ENCODE data around the gene SMIM14. TPM values are rescaled to one million over a fixed set of nuclear protein-coding genes. Genes with fewer than 3 reads are reported as not detected.

SMIM14 gene
- total and polyA plus RNA-seq, 2 experiments from 2014 or later: 98.6 to 124 TPM

DNA sequence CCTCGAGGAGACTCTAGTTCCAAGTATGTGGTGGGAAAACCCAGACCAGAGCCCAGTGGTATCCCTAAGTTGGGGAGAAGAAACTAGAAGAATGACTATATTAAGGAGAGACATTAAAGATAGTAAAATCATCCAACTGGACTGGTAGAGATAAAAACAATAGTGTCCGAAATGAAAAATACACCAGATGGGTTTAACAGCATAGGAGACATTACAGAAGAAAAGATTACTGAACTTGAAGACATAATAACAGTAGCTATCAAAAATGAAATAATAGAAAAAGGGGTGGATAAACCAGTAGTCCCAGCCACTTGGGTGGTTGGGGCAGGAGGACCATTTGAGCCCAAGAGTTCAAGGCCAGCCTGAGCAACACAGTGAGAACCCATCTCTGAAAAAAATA lies 31.9 kb downstream of the SMIM14 start:
- DNase-seq (ENCODE audit: low spot score): no peak
- H2AFZ ChIP-seq: no peak overlapping the region
- no peak overlapping the region for H3K4me2 ChIP-seq
- no peaks in the 10 kb centered on the region for H3K9me3 ChIP-seq (ENCODE audit: low read depth)
- no peaks in the 10 kb centered on the region for H4K20me1 ChIP-seq (ENCODE audit: insufficient read depth, poor library complexity, severe bottlenecking)
- H3K9me2 ChIP-seq (replicated peaks; ENCODE audit: insufficient read depth): no peaks in the 10 kb centered on the region
- 100% methylated on average over 2 of the region's 2 CpGs for WGBS (ENCODE audit: low lambda C conversion rate, missing lambda C conversion rate)
- no peak overlapping the region for H3K27ac ChIP-seq
- no peaks in the 10 kb centered on the region for H3K36me3 ChIP-seq (replicated peaks; ENCODE audit: insufficient read depth, low read depth)
- H3K27me3 ChIP-seq: no peaks in the 10 kb centered on the region
- H3K79me2 ChIP-seq: peaks cover 20% of the 10 kb centered on the region
- no peaks in the 10 kb centered on the region for H3K4me1 ChIP-seq (ENCODE audit: insufficient read depth)
- TF ChIP-seq, protein P1, sequence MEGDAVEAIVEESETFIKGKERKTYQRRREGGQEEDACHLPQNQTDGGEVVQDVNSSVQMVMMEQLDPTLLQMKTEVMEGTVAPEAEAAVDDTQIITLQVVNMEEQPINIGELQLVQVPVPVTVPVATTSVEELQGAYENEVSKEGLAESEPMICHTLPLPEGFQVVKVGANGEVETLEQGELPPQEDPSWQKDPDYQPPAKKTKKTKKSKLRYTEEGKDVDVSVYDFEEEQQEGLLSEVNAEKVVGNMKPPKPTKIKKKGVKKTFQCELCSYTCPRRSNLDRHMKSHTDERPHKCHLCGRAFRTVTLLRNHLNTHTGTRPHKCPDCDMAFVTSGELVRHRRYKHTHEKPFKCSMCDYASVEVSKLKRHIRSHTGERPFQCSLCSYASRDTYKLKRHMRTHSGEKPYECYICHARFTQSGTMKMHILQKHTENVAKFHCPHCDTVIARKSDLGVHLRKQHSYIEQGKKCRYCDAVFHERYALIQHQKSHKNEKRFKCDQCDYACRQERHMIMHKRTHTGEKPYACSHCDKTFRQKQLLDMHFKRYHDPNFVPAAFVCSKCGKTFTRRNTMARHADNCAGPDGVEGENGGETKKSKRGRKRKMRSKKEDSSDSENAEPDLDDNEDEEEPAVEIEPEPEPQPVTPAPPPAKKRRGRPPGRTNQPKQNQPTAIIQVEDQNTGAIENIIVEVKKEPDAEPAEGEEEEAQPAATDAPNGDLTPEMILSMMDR (IDR thresholded peaks at IDR 0.05; ENCODE audit: poor library complexity): no peak
- no peak for TF ChIP-seq EZH2 (IDR thresholded peaks at IDR 0.05; ENCODE audit: borderline replicate concordance)
- H3K4me3 ChIP-seq: no peak overlapping the region

DNA sequence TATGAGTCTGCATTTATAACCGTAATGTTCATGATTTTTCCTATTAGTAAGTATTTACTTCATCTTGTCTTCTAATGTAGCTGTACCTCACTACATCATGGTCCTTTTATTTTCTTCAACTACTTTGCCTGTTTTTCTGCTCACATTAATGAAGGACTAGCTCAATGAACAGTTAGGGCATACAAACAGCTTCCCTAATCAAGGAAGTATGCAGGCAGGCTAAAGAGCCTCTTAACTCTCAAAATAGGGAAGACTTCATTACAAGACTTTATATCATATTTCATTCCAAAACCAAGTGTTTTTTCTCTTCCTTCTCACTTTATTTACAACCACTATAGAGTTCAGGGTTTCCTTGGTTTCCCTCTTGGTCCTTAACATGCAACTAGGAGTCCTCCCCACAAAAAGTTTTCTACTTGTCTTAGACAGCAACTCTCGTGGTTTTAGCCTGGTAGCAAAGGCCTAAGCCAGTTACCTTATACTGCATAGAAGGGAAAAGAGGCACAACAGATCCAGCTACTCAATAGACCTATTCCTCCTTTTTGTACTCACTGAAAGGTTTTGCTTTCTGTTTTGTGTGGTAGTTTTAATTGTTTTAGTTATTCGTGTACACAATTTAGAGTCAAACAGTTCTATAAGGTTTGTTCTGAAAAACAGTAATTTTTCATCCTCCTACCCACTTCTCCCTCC lies 40.8 kb downstream of the SMIM14 start:
- H3K36me3 ChIP-seq (replicated peaks; ENCODE audit: insufficient read depth, low read depth): no peaks in the 10 kb centered on the region
- H3K79me2 ChIP-seq: no peaks in the 10 kb centered on the region
- TF ChIP-seq, protein P1 (IDR thresholded peaks at IDR 0.05; ENCODE audit: poor library complexity): no peak
- no peak for TF ChIP-seq EZH2 (IDR thresholded peaks at IDR 0.05; ENCODE audit: borderline replicate concordance)
- no peaks in the 10 kb centered on the region for H3K27me3 ChIP-seq
- H3K4me3 ChIP-seq: no peak overlapping the region
- H3K9me3 ChIP-seq (ENCODE audit: low read depth): no peaks in the 10 kb centered on the region
- H3K4me2 ChIP-seq: no peak overlapping the region
- H3K4me1 ChIP-seq (ENCODE audit: insufficient read depth): no peaks in the 10 kb centered on the region
- H3K27ac ChIP-seq: no peak overlapping the region
- DNase-seq (ENCODE audit: low spot score): no peak
- no peaks in the 10 kb centered on the region for H3K9me2 ChIP-seq (replicated peaks; ENCODE audit: insufficient read depth)
- WGBS (ENCODE audit: low lambda C conversion rate, missing lambda C conversion rate): 88% methylated on average over 3 of the region's 3 CpGs
- H2AFZ ChIP-seq: no peak overlapping the region
- H4K20me1 ChIP-seq (ENCODE audit: insufficient read depth, poor library complexity, severe bottlenecking): no peaks in the 10 kb centered on the region

DNA sequence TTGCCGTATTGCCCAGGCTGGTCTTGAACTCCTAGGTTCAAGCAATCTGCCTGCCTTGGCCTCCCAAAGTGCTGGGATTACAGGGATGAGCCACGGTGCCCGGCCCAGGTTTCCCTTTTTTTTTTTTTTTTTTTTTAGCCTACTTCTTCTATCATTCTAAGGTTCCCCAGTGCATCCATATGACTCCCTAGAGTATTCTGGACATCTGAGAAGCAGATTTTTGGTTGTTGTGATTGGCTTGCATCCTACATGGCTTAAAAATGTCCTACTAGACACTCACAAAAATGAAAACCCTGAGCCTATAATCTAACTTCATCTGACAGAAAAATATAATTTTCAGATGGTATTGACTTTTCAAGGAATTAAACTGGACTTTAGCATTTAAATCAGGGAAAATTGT lies 41.7 kb downstream of the SMIM14 start:
- Histone ChIP-seq H3K79me2 (no peaks in the 10 kb centered on the region), H3K27me3 (no peaks in the 10 kb centered on the region), H3K36me3 (replicated peaks; ENCODE audit: insufficient read depth, low read depth) (no peaks in the 10 kb centered on the region), H3K4me1 (ENCODE audit: insufficient read depth) (no peaks in the 10 kb centered on the region), H4K20me1 (ENCODE audit: insufficient read depth, poor library complexity, severe bottlenecking) (no peaks in the 10 kb centered on the region), H3K27ac (no peak overlapping the region), H3K4me2 (no peak overlapping the region), H2AFZ (no peak overlapping the region), H3K9me2 (replicated peaks; ENCODE audit: insufficient read depth) (no peaks in the 10 kb centered on the region), H3K4me3 (no peak overlapping the region), H3K9me3 (ENCODE audit: low read depth) (no peaks in the 10 kb centered on the region)
- WGBS (ENCODE audit: low lambda C conversion rate, missing lambda C conversion rate): 96% methylated on average over 3 of the region's 3 CpGs
- no peak for DNase-seq (ENCODE audit: low spot score)
- TF ChIP-seq EZH2phosphoT487 (IDR thresholded peaks at IDR 0.05; ENCODE audit: low read depth, severe bottlenecking, unreplicated experiment) (no peak), EZH2 (IDR thresholded peaks at IDR 0.05; ENCODE audit: borderline replicate concordance) (no peak)
- TF ChIP-seq, protein P1 (IDR thresholded peaks at IDR 0.05; ENCODE audit: poor library complexity): no peak

All from hepatocyte (in vitro differentiated cells).